Mesenchymal stem cell (in vitro differentiated cells and primary cell): ENCODE results near the gene CLTB.

ENCODE experiments used
- DNase-seq: peaks from one replicate; pipeline ENCODE4 v3.0.0-alpha.2; 2013
- H2AFZ ChIP-seq: one replicate; pipeline ENCODE4 v1.6.1; 2013; ENCODE audit warnings: low read depth, mild to moderate bottlenecking, control low read depth, inconsistent platforms, low read length, moderate library complexity
- H2AK5ac ChIP-seq: 2 replicates; pipeline ENCODE4 v1.6.1; 2013; ENCODE audit warnings: low read length, moderate library complexity, mild to moderate bottlenecking, inconsistent platforms; ENCODE audit not compliant: severe bottlenecking
- H2BK120ac ChIP-seq: one replicate; pipeline ENCODE4 v1.6.1; 2013; ENCODE audit warnings: low read depth, mild to moderate bottlenecking, inconsistent platforms, low read length, moderate library complexity
- H2BK12ac ChIP-seq, 2 experiments: one replicate each; pipeline ENCODE4 v1.6.1; 2013; ENCODE audit warnings: inconsistent platforms in 2 of 2, low read length in 2 of 2, mild to moderate bottlenecking in 2 of 2, moderate library complexity in 2 of 2, control low read depth in 1 of 2
- H2BK15ac ChIP-seq: one replicate; pipeline ENCODE4 v1.6.1; 2013; ENCODE audit warnings: mild to moderate bottlenecking, low read depth, inconsistent platforms; ENCODE audit not compliant: poor library complexity, severe bottlenecking
- H2BK5ac ChIP-seq: 2 replicates; pipeline ENCODE4 v1.6.1; 2013; ENCODE audit warnings: low read depth, mild to moderate bottlenecking, low read length, control low read depth, inconsistent platforms; ENCODE audit not compliant: poor library complexity, severe bottlenecking
- H3K14ac ChIP-seq, 2 experiments: one replicate each; pipeline ENCODE4 v1.6.1; 2013; ENCODE audit warnings: inconsistent platforms in 2 of 2, low read length in 2 of 2, control low read depth in 1 of 2, mild to moderate bottlenecking in 1 of 2, moderate library complexity in 1 of 2
- H3K18ac ChIP-seq, 2 experiments: one replicate each; pipeline ENCODE4 v1.6.1; 2013; ENCODE audit warnings: inconsistent platforms in 2 of 2, low read length in 2 of 2, control low read depth in 1 of 2, low read depth in 1 of 2, mild to moderate bottlenecking in 1 of 2
- H3K23ac ChIP-seq, 2 experiments: one replicate each; pipeline ENCODE4 v1.6.1; 2013; ENCODE audit warnings: inconsistent platforms in 2 of 2, low read length in 2 of 2, mild to moderate bottlenecking in 2 of 2, moderate library complexity in 2 of 2, control low read depth in 1 of 2
- H3K27ac ChIP-seq: 2 replicates; pipeline ENCODE4 v1.5.1; 2013; ENCODE audit warnings: mild to moderate bottlenecking, moderate library complexity, low read length, control low read depth, inconsistent platforms; ENCODE audit not compliant: poor library complexity, severe bottlenecking
- H3K27me3 ChIP-seq, 2 experiments: 2 replicates each; pipeline versions ENCODE4 v1.6.1 to v1.7.0; 2013; ENCODE audit warnings: low read length in 2 of 2, mild to moderate bottlenecking in 2 of 2, moderate library complexity in 2 of 2, control low read depth in 1 of 2, inconsistent platforms in 1 of 2; ENCODE audit not compliant: control insufficient read depth in 1 of 2, insufficient read depth in 1 of 2
- H3K36me3 ChIP-seq, 2 experiments: 2 replicates each; pipeline versions ENCODE4 v1.6.1 to v1.7.0; 2013; ENCODE audit warnings: low read length in 2 of 2, control low read depth in 1 of 2, inconsistent platforms in 1 of 2, low read depth in 1 of 2, mild to moderate bottlenecking in 1 of 2; ENCODE audit not compliant: insufficient read depth in 2 of 2, control insufficient read depth in 1 of 2
- H3K4ac ChIP-seq, 2 experiments: one replicate each; pipeline ENCODE4 v1.6.1; 2013; ENCODE audit warnings: inconsistent platforms in 2 of 2, low read length in 2 of 2, mild to moderate bottlenecking in 2 of 2, moderate library complexity in 2 of 2, control low read depth in 1 of 2, low read depth in 1 of 2
- H3K4me1 ChIP-seq: 2 replicates; pipeline ENCODE4 v1.6.1; 2013; ENCODE audit warnings: low read depth, low read length, control low read depth; ENCODE audit not compliant: control insufficient read depth, insufficient read depth
- H3K4me2 ChIP-seq: 2 replicates; pipeline ENCODE4 v1.6.1; 2013; ENCODE audit warnings: low read length, mild to moderate bottlenecking, inconsistent platforms; ENCODE audit not compliant: poor library complexity, severe bottlenecking
- H3K4me3 ChIP-seq, 2 experiments: 2 replicates each; pipeline versions ENCODE4 v1.5.1 to v1.7.0; 2013; ENCODE audit warnings: low read length in 2 of 2, mild to moderate bottlenecking in 2 of 2, control low read depth in 1 of 2, low read depth in 1 of 2; ENCODE audit not compliant: insufficient read depth in 1 of 2
- H3K79me1 ChIP-seq: replicated peaks from 2 replicates; pipeline ENCODE4 v1.6.1; 2013; ENCODE audit warnings: mild to moderate bottlenecking, control low read depth, low read length, inconsistent platforms; ENCODE audit not compliant: poor library complexity, severe bottlenecking
- H3K9ac ChIP-seq: 2 replicates; pipeline ENCODE4 v1.7.0; 2013; ENCODE audit warnings: mild to moderate bottlenecking, low read length, moderate library complexity
- H3K9me3 ChIP-seq: 2 replicates; pipeline ENCODE4 v1.7.0; 2013; ENCODE audit warnings: mild to moderate bottlenecking, low read length; ENCODE audit not compliant: control insufficient read depth
- H4K8ac ChIP-seq: one replicate; pipeline ENCODE4 v1.6.1; 2013; ENCODE audit warnings: inconsistent platforms, mild to moderate bottlenecking, low read length, moderate library complexity
- H4K91ac ChIP-seq: one replicate; pipeline ENCODE4 v1.6.1; 2013; ENCODE audit warnings: mild to moderate bottlenecking, low read length, inconsistent platforms
- WGBS: methylation state at CpG from one replicate; pipeline ENCODE4 v1.1.7; 2013; ENCODE audit warnings: mixed read lengths; 5-methylcytosine and 5-hydroxymethylcytosine counted together

Gene CLTB

GRCh38 chr5:176362233-176362490 lies 54.2 kb downstream of the CLTB start:
- H3K27ac ChIP-seq, result no peak overlapping the region
- peak overlapping the region in 1 of 2 experiments; percentile 65 for H3K18ac ChIP-seq
- no peaks in the 10 kb centered on the region for H3K9me3 ChIP-seq
- WGBS, result 53% methylated on average over 6 of the region's 8 CpGs
- no peak overlapping the region for H2BK120ac ChIP-seq
- no peak overlapping the region for H2AK5ac ChIP-seq
- no peak overlapping the region for H3K14ac ChIP-seq
- peaks cover 11% of the 10 kb centered on the region for H3K79me1 ChIP-seq
- H3K36me3 ChIP-seq, result peaks cover 14 to 16% of the 10 kb centered on the region in 2 experiments
- H2AFZ ChIP-seq, result peak overlapping the region; percentile 91
- peak overlapping the region in 1 of 2 experiments; percentile 97 for H3K4me3 ChIP-seq
- no peaks in the 10 kb centered on the region for H3K27me3 ChIP-seq
- no peak overlapping the region for H2BK15ac ChIP-seq
- peak overlapping the region; percentile 95 for H3K9ac ChIP-seq
- H3K4me1 ChIP-seq, result peaks cover 18% of the 10 kb centered on the region
- H3K23ac ChIP-seq, result no peak overlapping the region
- H3K4ac ChIP-seq, result peak overlapping the region in 1 of 2 experiments; percentile 51
- H4K91ac ChIP-seq, result no peak overlapping the region
- DNase-seq, result no peak
- peak overlapping the region; percentile 78 for H3K4me2 ChIP-seq
- no peak overlapping the region for H2BK5ac ChIP-seq
- H4K8ac ChIP-seq, result peak overlapping the region; percentile 33
- no peak overlapping the region for H2BK12ac ChIP-seq

- peak within 1 kb of the TSS; percentile 95 for H3K9ac ChIP-seq
- H3K23ac ChIP-seq, result peak within 1 kb of the TSS in 1 of 2 experiments; percentile 67
- no peak within 1 kb of the TSS for H2AK5ac ChIP-seq
- peaks cover 10% of the 10 kb centered on the region for H3K79me1 ChIP-seq
- peaks cover 15 to 19% of the 10 kb centered on the region in 2 experiments for H3K36me3 ChIP-seq
- H2AFZ ChIP-seq, result peak within 1 kb of the TSS; percentile 91
- H2BK15ac ChIP-seq, result no peak within 1 kb of the TSS
- H4K8ac ChIP-seq, result peak within 1 kb of the TSS; percentile 84
- no peak within 1 kb of the TSS for H2BK5ac ChIP-seq
- H3K27ac ChIP-seq, result peak within 1 kb of the TSS; percentile 27
- H3K27me3 ChIP-seq, result no peaks in the 10 kb centered on the region
- H3K4me2 ChIP-seq, result peak within 1 kb of the TSS; percentile 78
- peaks cover 18% of the 10 kb centered on the region for H3K4me1 ChIP-seq
- no peaks in the 10 kb centered on the region for H3K9me3 ChIP-seq
- H3K14ac ChIP-seq, result peak within 1 kb of the TSS; percentile 62 to 89
- WGBS, result 2% methylated on average over 52 of the region's 56 CpGs
- peak within 1 kb of the TSS in 1 of 2 experiments; percentile 18 for H2BK12ac ChIP-seq
- peak; percentile 92 for DNase-seq
- H4K91ac ChIP-seq, result no peak within 1 kb of the TSS
- H3K18ac ChIP-seq, result peak within 1 kb of the TSS; percentile 82 to 89
- peak within 1 kb of the TSS; percentile 89 to 97 for H3K4me3 ChIP-seq
- peak within 1 kb of the TSS; percentile 51 to 66 for H3K4ac ChIP-seq
- H2BK120ac ChIP-seq, result no peak within 1 kb of the TSS
These were observed 54.7 kb downstream of the CLTB start, which contains the start of gene KIAA1191 for GRCh38 chr5:176361437-176362232. TSS of gene KIAA1191 (minus strand) at chr5:176361764. CDS start at chr5:176359508, 2,256 bp downstream.

- H3K9ac ChIP-seq, result peak overlapping the region; percentile 95
- peak overlapping the region; percentile 62 to 89 for H3K14ac ChIP-seq
- H4K91ac ChIP-seq, result no peak overlapping the region
- H3K36me3 ChIP-seq, result peaks cover 12 to 25% of the 10 kb centered on the region in 2 experiments
- no peak for DNase-seq
- H3K4me3 ChIP-seq, result peak overlapping the region; percentile 89 to 97
- 4% methylated on average over 23 of the region's 27 CpGs for WGBS
- no peaks in the 10 kb centered on the region for H3K27me3 ChIP-seq
- peak overlapping the region; percentile 51 for H2AFZ ChIP-seq
- H3K18ac ChIP-seq, result peak overlapping the region; percentile 82 to 89
- no peak overlapping the region for H2BK120ac ChIP-seq
- peaks cover 4% of the 10 kb centered on the region for H3K79me1 ChIP-seq
- H2BK5ac ChIP-seq, result no peak overlapping the region
- peaks cover 12% of the 10 kb centered on the region for H3K4me1 ChIP-seq
- H3K27ac ChIP-seq, result no peak overlapping the region
- H3K4ac ChIP-seq, result peak overlapping the region; percentile 34 to 66
- peak overlapping the region in 1 of 2 experiments; percentile 67 for H3K23ac ChIP-seq
- H3K4me2 ChIP-seq, result peak overlapping the region; percentile 55
- peak overlapping the region; percentile 84 for H4K8ac ChIP-seq
- no peak overlapping the region for H2AK5ac ChIP-seq
- peak overlapping the region in 1 of 2 experiments; percentile 18 for H2BK12ac ChIP-seq
- no peaks in the 10 kb centered on the region for H3K9me3 ChIP-seq
- H2BK15ac ChIP-seq, result no peak overlapping the region
These were observed 55.4 kb downstream of the CLTB start for GRCh38 chr5:176360894-176361436.

DNA sequence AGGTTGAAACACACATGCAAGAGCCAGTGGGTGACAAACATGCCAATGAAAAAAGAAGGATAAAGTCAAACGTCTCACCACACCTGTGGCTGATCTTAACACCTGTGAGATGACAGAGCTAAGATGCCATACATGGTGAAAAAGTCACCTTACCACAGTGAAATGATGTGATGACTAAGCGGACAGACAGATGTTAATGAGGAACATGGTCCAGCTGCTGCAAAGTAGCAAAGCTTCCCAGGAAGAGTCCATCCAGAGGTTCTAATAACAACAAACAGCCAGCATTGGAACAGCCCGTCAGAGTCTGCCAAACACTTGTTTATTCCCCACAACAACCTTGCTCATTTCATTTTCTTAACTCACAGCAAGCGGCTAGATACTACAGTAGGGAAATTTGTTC lies 56.7 kb downstream of the CLTB start:
- H3K23ac ChIP-seq, result no peak overlapping the region
- H3K27me3 ChIP-seq, result no peaks in the 10 kb centered on the region
- no peaks in the 10 kb centered on the region for H3K9me3 ChIP-seq
- H2BK12ac ChIP-seq, result no peak overlapping the region
- peaks cover 6% of the 10 kb centered on the region for H3K4me1 ChIP-seq
- peak; percentile 54 for DNase-seq
- H2BK120ac ChIP-seq, result no peak overlapping the region
- H3K36me3 ChIP-seq, result peaks cover 23 to 37% of the 10 kb centered on the region in 2 experiments
- no peak overlapping the region for H4K91ac ChIP-seq
- peaks cover 5% of the 10 kb centered on the region for H3K79me1 ChIP-seq
- H3K14ac ChIP-seq, result no peak overlapping the region
- no peak overlapping the region for H2AK5ac ChIP-seq
- no peak overlapping the region for H3K4ac ChIP-seq
- no peak overlapping the region for H2BK5ac ChIP-seq
- no peak overlapping the region for H4K8ac ChIP-seq
- WGBS, result 84% methylated on average over 4 of the region's 4 CpGs
- H2AFZ ChIP-seq, result no peak overlapping the region
- H3K27ac ChIP-seq, result no peak overlapping the region
- no peak overlapping the region for H3K9ac ChIP-seq
- no peak overlapping the region for H2BK15ac ChIP-seq
- no peak overlapping the region for H3K18ac ChIP-seq
- H3K4me3 ChIP-seq, result peak overlapping the region in 1 of 2 experiments; percentile 10
- peak overlapping the region; percentile 31 for H3K4me2 ChIP-seq
